MM.1S (cell line): ENCODE results near the gene TPX2.

ENCODE experiments used
- CTCF ChIP-seq: fragments of 300-600 bp; sonication (generic); IDR thresholded peaks from 2 replicates; pipeline ENCODE4 v1.5.1; 2016; ENCODE audit warnings: antibody characterized with exemption, low read length, mixed read lengths
- EZH2 ChIP-seq: fragments of 300-600 bp; sonication (generic); optimal IDR thresholded peaks from 2 replicates; pipeline ENCODE3; 2017; ENCODE audit warnings: low read depth, mild to moderate bottlenecking, antibody characterized with exemption, low read length, mixed read lengths
- EZH2phosphoT487 ChIP-seq: fragments of 300-600 bp; sonication (generic); IDR thresholded peaks from 2 replicates; pipeline ENCODE4 v1.6.1; 2018; ENCODE audit warnings: antibody characterized with exemption, low read length

GRCh38 chr20:31816221-31816620 lies 77.1 kb downstream of the TPX2 start:
- no peak for TF ChIP-seq CTCF
- TF ChIP-seq EZH2phosphoT487 = no peak
- TF ChIP-seq EZH2 = no peak
